ENCODE results near the gene ZNF816.

Gene ZNF816

GRCh38 chr19:53007200-53007599 lies 44.5 kb upstream of the ZNF816 start:
- DNase-seq (ENCODE audit: extremely low read depth, insufficient read length) = no peak
- H3K27me3 ChIP-seq (replicated peaks; ENCODE audit: control insufficient read depth, insufficient read depth, low read length) = no peaks in the 10 kb centered on the region
- TF ChIP-seq CTCF (IDR thresholded peaks at IDR 0.05; ENCODE audit: insufficient read depth, low read length, poor library complexity, severe bottlenecking) = no peak
- no peak overlapping the region for H3K4me3 ChIP-seq (replicated peaks; ENCODE audit: low read depth, low read length)
- H3K36me3 ChIP-seq (ENCODE audit: control insufficient read depth, insufficient read depth, low read length) = no peaks in the 10 kb centered on the region

GRCh38 chr19:53004242-53004641 lies 41.6 kb upstream of the ZNF816 start:
- no peak for DNase-seq (ENCODE audit: extremely low read depth, insufficient read length)
- H3K36me3 ChIP-seq (ENCODE audit: control insufficient read depth, insufficient read depth, low read length) = no peaks in the 10 kb centered on the region
- TF ChIP-seq CTCF (IDR thresholded peaks at IDR 0.05; ENCODE audit: insufficient read depth, low read length, poor library complexity, severe bottlenecking) = no peak

GRCh38 chr19:53002479-53002878 lies 39.8 kb upstream of the ZNF816 start:
- no peaks in the 10 kb centered on the region for H3K36me3 ChIP-seq (ENCODE audit: control insufficient read depth, insufficient read depth, low read length)
- no peak for TF ChIP-seq CTCF (IDR thresholded peaks at IDR 0.05; ENCODE audit: insufficient read depth, low read length, poor library complexity, severe bottlenecking)
- DNase-seq (ENCODE audit: extremely low read depth, insufficient read length) = no peak
- no peaks in the 10 kb centered on the region for H3K27me3 ChIP-seq (replicated peaks; ENCODE audit: control insufficient read depth, insufficient read depth, low read length)
- no peak overlapping the region for H3K4me3 ChIP-seq (replicated peaks; ENCODE audit: low read depth, low read length)

More at GRCh38 chr19:53004242-53004641, 41.6 kb upstream of the ZNF816 start:
- no peaks in the 10 kb centered on the region for H3K27me3 ChIP-seq (replicated peaks; ENCODE audit: control insufficient read depth, insufficient read depth, low read length)
- H3K4me3 ChIP-seq (replicated peaks; ENCODE audit: low read depth, low read length) = no peak overlapping the region

GRCh38 chr19:52997975-52998374 lies 35.3 kb upstream of the ZNF816 start:
- no peak overlapping the region for H3K4me3 ChIP-seq (replicated peaks; ENCODE audit: low read depth, low read length)
- TF ChIP-seq CTCF (IDR thresholded peaks at IDR 0.05; ENCODE audit: insufficient read depth, low read length, poor library complexity, severe bottlenecking) = no peak
- H3K36me3 ChIP-seq (ENCODE audit: control insufficient read depth, insufficient read depth, low read length) = no peaks in the 10 kb centered on the region
- H3K27me3 ChIP-seq (replicated peaks; ENCODE audit: control insufficient read depth, insufficient read depth, low read length) = no peaks in the 10 kb centered on the region
- DNase-seq (ENCODE audit: extremely low read depth, insufficient read length) = no peak

GRCh38 chr19:52995711-52996110 lies 33.0 kb upstream of the ZNF816 start:
- no peak for TF ChIP-seq CTCF (IDR thresholded peaks at IDR 0.05; ENCODE audit: insufficient read depth, low read length, poor library complexity, severe bottlenecking)
- Histone ChIP-seq H3K36me3 (ENCODE audit: control insufficient read depth, insufficient read depth, low read length) (no peaks in the 10 kb centered on the region), H3K4me3 (replicated peaks; ENCODE audit: low read depth, low read length) (no peak overlapping the region), H3K27me3 (replicated peaks; ENCODE audit: control insufficient read depth, insufficient read depth, low read length) (no peaks in the 10 kb centered on the region)
- no peak for DNase-seq (ENCODE audit: extremely low read depth, insufficient read length)
